B cell (primary cell): ENCODE results near the gene HDAC7. TPM values are rescaled to one million over a fixed set of nuclear protein-coding genes. Genes with fewer than 3 reads are reported as not detected.

Source experiments
- ATAC-seq: fragments of 200-7000 bp; cut with Tn5 transposase; one replicate; pipeline ENCODE4 v1.10.0; 2021; ENCODE audit warnings: low read depth, mild to moderate bottlenecking, moderate number of reproducible peaks, moderate library complexity
- CTCF ChIA-PET: fragments of 350-600 bp; sonication (Branson Sonifier 250); formaldehyde crosslinking; loops from one replicate; lab custom pipeline; 2021; ENCODE audit warnings: antibody characterized with exemption, inconsistent platforms; lab: Charles Lee
- POLR2A ChIA-PET: fragments of 350-600 bp; sonication (Branson Sonifier 250); formaldehyde crosslinking; loops from one replicate; lab custom pipeline; 2021; ENCODE audit warnings: antibody characterized with exemption; lab: Charles Lee
- DNase-seq: peaks from one replicate; pipeline ENCODE4 v3.0.0; 2013
- H2AFZ ChIP-seq: 2 replicates; pipeline ENCODE4 v1.6.1; 2012; ENCODE audit warnings: mild to moderate bottlenecking, low read depth, low read length; ENCODE audit not compliant: insufficient read depth, poor library complexity, severe bottlenecking
- H3K27ac ChIP-seq, 2 donors: 1 replicate in 1 of 2; 2 replicates in 1 of 2; pipeline ENCODE4 v1.5.1; 2012 to 2013; ENCODE audit warnings: low read length in 2 of 2, mild to moderate bottlenecking in 2 of 2, moderate library complexity in 1 of 2
- H3K27me3 ChIP-seq, 4 experiments: fragments of 200-600 bp in 1 of 4; sonication (generic) in 1 of 4; replicated peaks in 1 of 4; 1 replicate in 2 of 4; 2 replicates in 2 of 4; pipeline versions ENCODE4 v1.6.1 to v1.7.0; 2013 to 2016; ENCODE audit warnings: low read length in 3 of 4, mild to moderate bottlenecking in 2 of 4, mixed read lengths in 1 of 4, moderate library complexity in 1 of 4; ENCODE audit not compliant: insufficient read depth in 4 of 4, control insufficient read depth in 3 of 4; ENCODE audit errors: control extremely low read depth in 1 of 4
- H3K36me3 ChIP-seq, 2 experiments: replicated peaks in 1 of 2; 1 replicate in 1 of 2; 2 replicates in 1 of 2; pipeline versions ENCODE4 v1.6.1 to v1.7.1; 2013; ENCODE audit warnings: low read length in 1 of 2; ENCODE audit not compliant: insufficient read depth in 2 of 2, control insufficient read depth in 1 of 2; ENCODE audit errors: control extremely low read depth in 1 of 2, extremely low read depth in 1 of 2
- H3K4me1 ChIP-seq, 2 donors: fragments of 200-600 bp in 1 of 2; sonication (generic) in 1 of 2; 1 replicate in 1 of 2; 2 replicates in 1 of 2; pipeline versions ENCODE4 v1.5.1 to v1.6.1; 2013 to 2017; ENCODE audit warnings: low read length in 2 of 2; ENCODE audit not compliant: control insufficient read depth in 2 of 2, insufficient read depth in 2 of 2
- H3K4me2 ChIP-seq: replicated peaks from 2 replicates; pipeline ENCODE3; 2012; ENCODE audit warnings: mild to moderate bottlenecking, low read depth, low read length; ENCODE audit not compliant: poor library complexity, severe bottlenecking
- H3K4me3 ChIP-seq, 5 experiments: fragments of 200-600 bp in 1 of 5; sonication (generic) in 1 of 5; 1 replicate in 3 of 5; 2 replicates in 2 of 5; pipeline versions ENCODE4 v1.5.1 to v1.7.0; 2011 to 2016; ENCODE audit warnings: low read length in 4 of 5, mild to moderate bottlenecking in 4 of 5, low read depth in 2 of 5, control low read depth in 1 of 5, moderate library complexity in 1 of 5; ENCODE audit not compliant: insufficient read depth in 1 of 5; ENCODE audit errors: control extremely low read depth in 1 of 5, extremely low read depth in 1 of 5
- H3K79me2 ChIP-seq: fragments of 200-600 bp; sonication (generic); one replicate; pipeline ENCODE4 v1.6.0; 2016; ENCODE audit warnings: low read length; ENCODE audit not compliant: control insufficient read depth, insufficient read depth
- H3K9ac ChIP-seq: fragments of 200-600 bp; sonication (generic); 2 replicates; pipeline ENCODE4 v1.6.1; 2017; ENCODE audit warnings: mild to moderate bottlenecking, low read length, moderate library complexity
- H3K9me3 ChIP-seq, 3 donors: one replicate each; pipeline versions ENCODE4 v1.6.1 to v1.7.1; 2013; ENCODE audit warnings: low read length in 2 of 3; ENCODE audit not compliant: control insufficient read depth in 2 of 3, insufficient read depth in 1 of 3; ENCODE audit errors: control extremely low read depth in 1 of 3
- H4K20me1 ChIP-seq: 2 replicates; pipeline ENCODE4 v1.6.0; 2012; ENCODE audit warnings: mild to moderate bottlenecking, low read length; ENCODE audit not compliant: insufficient read depth, control insufficient read depth, poor library complexity, severe bottlenecking
- H3K27ac Mint-ChIP-seq: one replicate; pipeline ENCODE4 v1.8.0; 2021; ENCODE audit warnings: mixed read lengths
- H3K27me3 Mint-ChIP-seq: one replicate; pipeline ENCODE4 v1.8.0; 2021; ENCODE audit warnings: mixed read lengths
- H3K4me1 Mint-ChIP-seq: one replicate; pipeline ENCODE4 v1.8.0; 2021; ENCODE audit warnings: mixed read lengths
- H3K4me3 Mint-ChIP-seq: one replicate; pipeline ENCODE4 v1.8.0; 2021; ENCODE audit warnings: mixed read lengths
- H3K9me3 Mint-ChIP-seq: one replicate; pipeline ENCODE4 v1.8.0; 2022; ENCODE audit warnings: mixed read lengths; ENCODE audit not compliant: insufficient read depth
- EZH2 ChIP-seq: IDR thresholded peaks from 2 replicates; pipeline ENCODE4 v1.6.1; 2012; ENCODE audit warnings: borderline replicate concordance, low read depth, mild to moderate bottlenecking, moderate library complexity, low read length; ENCODE audit not compliant: insufficient read depth, poor library complexity, severe bottlenecking
- WGBS: methylation state at CpG from one replicate; pipeline ENCODE4 v1.1.5; 2013; ENCODE audit warnings: missing lambda C conversion rate; ENCODE audit not compliant: insufficient coverage; 5-methylcytosine and 5-hydroxymethylcytosine counted together
- intact Hi-C: fragments of 100-400 bp; cut with micrococcal nuclease; formaldehyde crosslinking; loops from one replicate; pipeline ENCODE4 v1.10.0; 2022
- polyA plus RNA-seq: library from polyadenylated mRNA; depleted of rRNA; stranded (reverse); fragments of >200 nt; gene quantifications from 2 replicates; pipeline ENCODE4 v1.2.3, GENCODE V29; 2012
- total RNA-seq, 2 donors: library from RNA; stranded (reverse); fragments of 120-200 nt in 1 of 2; gene quantifications; 1 replicate in 1 of 2; 2 replicates in 1 of 2; pipeline versions ENCODE4 v1.2.3 to v1.2.4, GENCODE V29; 2013 to 2022
- TF ChIP-seq, protein P1 (sequence below): fragments of 200-600 bp; IDR thresholded peaks from one replicate; pipeline ENCODE4 v1.8.0; 2022; ENCODE audit warnings: antibody characterized with exemption, mild to moderate bottlenecking

HDAC7 gene
- total and polyA plus RNA-seq, 2 donors (not counting 1 experiment from before 2014, with no cell fraction given), result 87.2 to 178 TPM

DNA sequence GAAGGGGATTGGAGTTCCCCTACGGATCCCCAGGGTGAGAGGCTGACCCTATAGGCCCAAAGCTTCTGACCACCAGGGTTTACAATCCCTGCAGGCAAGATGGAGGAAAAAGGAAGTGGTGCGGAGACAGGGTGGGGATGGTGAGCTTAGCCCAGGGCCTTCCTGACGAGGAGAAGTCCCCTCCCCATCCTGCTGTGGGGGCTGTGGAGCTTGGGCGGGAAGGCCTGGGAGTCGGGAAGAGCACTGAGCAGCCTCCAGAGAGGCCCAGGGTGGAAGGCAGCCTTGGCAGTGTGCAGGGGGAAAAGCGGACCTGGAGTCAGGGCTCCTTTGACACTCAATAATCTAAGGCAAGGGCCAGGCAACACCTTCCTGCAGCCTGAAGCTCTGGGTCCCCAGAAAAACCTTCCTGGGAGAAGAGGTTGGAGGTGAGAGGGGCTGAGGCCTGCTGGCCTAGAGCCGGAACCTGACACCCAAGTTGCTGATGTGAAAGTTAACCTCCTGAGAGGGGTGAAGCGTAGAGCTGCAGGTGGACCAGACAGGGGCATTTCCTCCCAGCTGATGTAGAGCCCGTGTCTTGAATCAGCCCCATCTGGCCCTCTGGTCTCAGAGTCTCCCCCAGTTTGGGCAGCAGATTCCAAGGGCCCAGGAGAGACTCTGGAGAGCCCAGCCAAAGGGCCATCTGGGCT lies 6.0 kb downstream of the HDAC7 start:
- Histone ChIP-seq H3K27ac (peak overlapping the region; percentile 96 to 98), H3K4me1 (peaks cover 91 to 97% of the 10 kb centered on the region in 2 donors), H4K20me1 (no peaks in the 10 kb centered on the region), H3K36me3 (no peaks in the 10 kb centered on the region), H3K9ac (peak overlapping the region; percentile 69), H3K9me3 (no peaks in the 10 kb centered on the region), H3K27me3 (no peaks in the 10 kb centered on the region), H3K4me2 (peak overlapping the region; percentile 87), H3K4me3 (peak overlapping the region; percentile 45 to 68 (median 57)), H3K79me2 (peaks cover 96% of the 10 kb centered on the region), H2AFZ (peak overlapping the region; percentile 40)
- ChIA-PET CTCF (interaction anchor here (0.6 to 38.8 kb wide), 16 partner anchors 9 to 370 kb away, joined by 3 to 1203 read pairs (median 4); partner anchors contain the start of genes CCDC184 and SLC48A1), POLR2A (interaction anchor here (0.9 to 17.3 kb wide), 8 partner anchors 9 to 59 kb away, joined by 3 to 264 read pairs (median 4); no protein-coding TSS in a partner anchor)
- intact Hi-C loops, result loop anchor here (1.0 to 5.0 kb wide), 5 partner anchors 19 to 1826 kb away; partner anchors contain the start of gene SLC38A2
- Mint-ChIP-seq H3K27ac (peak overlapping the region; percentile 96), H3K4me1 (peaks cover 94% of the 10 kb centered on the region), H3K27me3 (no peaks in the 10 kb centered on the region), H3K4me3 (peak overlapping the region; percentile 85), H3K9me3 (no peaks in the 10 kb centered on the region)
- WGBS, result 2% methylated on average over 5 of the region's 9 CpGs
- ATAC-seq (peak; percentile 12), DNase-seq (peak; percentile 64)
- TF ChIP-seq EZH2, result no peak
- TF ChIP-seq, protein P1, sequence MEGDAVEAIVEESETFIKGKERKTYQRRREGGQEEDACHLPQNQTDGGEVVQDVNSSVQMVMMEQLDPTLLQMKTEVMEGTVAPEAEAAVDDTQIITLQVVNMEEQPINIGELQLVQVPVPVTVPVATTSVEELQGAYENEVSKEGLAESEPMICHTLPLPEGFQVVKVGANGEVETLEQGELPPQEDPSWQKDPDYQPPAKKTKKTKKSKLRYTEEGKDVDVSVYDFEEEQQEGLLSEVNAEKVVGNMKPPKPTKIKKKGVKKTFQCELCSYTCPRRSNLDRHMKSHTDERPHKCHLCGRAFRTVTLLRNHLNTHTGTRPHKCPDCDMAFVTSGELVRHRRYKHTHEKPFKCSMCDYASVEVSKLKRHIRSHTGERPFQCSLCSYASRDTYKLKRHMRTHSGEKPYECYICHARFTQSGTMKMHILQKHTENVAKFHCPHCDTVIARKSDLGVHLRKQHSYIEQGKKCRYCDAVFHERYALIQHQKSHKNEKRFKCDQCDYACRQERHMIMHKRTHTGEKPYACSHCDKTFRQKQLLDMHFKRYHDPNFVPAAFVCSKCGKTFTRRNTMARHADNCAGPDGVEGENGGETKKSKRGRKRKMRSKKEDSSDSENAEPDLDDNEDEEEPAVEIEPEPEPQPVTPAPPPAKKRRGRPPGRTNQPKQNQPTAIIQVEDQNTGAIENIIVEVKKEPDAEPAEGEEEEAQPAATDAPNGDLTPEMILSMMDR, result no peak
